Retina (tissue), 1 donor: ENCODE measurements around the gene RBMS3.
"Not testable (repeated sequence)": the region's sequence is repeated elsewhere in the genome, so short reads cannot be mapped to it uniquely, and the experiment has no call there.

Experiments
- DNase-seq: peaks from one replicate; pipeline ENCODE4 v3.0.0-alpha.2; 2016

RBMS3 gene

DNA sequence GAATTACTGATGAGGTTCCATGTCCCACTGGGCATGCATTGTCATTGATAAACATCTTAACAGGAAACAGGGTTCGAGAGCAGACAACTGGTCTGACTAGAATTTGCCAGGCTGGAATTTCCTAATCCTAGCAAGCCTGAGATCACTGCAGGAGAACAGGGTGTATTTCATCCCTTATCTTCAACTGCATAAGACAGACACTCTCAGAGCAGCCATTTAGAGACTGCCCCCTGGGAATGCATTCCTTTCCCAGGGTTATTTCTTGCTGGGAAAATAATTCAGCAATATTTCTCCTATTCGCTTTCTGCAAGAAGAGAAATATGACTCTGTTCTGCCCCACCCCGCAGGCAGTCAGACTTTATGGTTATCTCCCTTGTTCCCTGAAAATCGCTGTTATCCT is 113.1 kb downstream of the RBMS3 start:
- DNase-seq = not testable (repeated sequence)

- no peak for DNase-seq
Measured at GRCh38 chr3:29397406-29397805, 116.5 kb downstream of the RBMS3 start.

DNA sequence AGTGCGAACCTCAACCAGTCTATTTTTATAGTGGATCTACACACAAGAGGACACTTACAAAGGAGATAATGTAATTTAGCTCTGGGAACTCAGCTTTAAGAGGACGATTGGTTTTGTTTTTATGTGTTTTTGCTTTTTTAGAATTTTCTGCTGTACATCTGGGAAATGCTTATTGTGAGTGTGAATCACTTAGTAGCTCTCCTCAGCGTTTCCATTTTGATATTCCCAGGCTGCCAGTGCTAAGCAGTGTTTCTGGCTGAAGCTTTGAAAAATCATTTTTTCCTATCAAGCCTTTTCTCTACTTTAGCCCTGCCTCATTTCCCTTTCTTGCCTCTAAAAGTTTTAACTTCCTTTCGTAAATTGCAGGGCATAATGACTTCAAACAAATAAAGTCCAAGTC is 117.9 kb downstream of the RBMS3 start:
- DNase-seq = no peak

DNA sequence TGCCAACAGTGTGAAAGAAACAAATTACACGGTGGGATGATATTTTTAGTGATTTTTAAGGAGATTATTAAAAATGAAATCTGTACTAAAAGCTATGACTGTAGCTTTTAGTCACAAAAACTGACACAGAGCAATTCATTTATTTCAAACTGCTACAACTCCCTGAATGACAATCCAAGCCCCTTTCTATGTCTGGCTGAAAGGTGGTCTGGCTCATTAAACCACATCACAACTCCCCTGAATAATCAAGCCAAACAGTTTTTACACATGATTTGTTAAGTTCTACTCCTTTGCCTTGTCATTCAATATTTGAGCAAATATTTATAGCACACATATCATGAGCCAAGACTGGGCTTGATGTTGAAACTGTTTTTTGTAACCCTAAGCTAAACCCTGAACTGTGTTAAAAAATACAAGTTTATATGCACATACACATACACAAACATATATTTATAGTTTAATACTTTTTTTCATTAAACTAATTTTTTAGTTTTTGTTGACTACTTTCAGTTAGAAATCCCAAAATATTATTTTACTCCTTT is 125.5 kb downstream of the RBMS3 start:
- DNase-seq = peak; percentile 23

DNA sequence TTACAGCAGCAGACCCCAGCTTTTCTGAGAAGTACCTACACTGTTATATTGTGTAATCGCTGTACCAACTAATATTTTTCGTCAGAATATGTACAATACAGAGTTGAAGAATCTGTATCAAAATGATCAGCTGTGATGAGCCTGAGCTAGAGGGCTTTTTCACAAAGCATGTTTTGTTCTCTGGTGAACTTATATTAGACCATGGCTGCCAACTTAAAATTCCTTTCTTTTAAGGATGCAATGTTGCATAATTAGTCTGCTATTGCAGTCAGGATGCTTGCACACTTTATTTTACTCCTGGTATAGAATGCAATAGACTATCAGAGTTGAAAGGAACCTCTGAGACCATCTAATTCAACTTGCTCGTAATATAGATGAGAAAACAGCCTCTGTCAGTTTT is 127.8 kb downstream of the RBMS3 start:
- DNase-seq = no peak

DNA sequence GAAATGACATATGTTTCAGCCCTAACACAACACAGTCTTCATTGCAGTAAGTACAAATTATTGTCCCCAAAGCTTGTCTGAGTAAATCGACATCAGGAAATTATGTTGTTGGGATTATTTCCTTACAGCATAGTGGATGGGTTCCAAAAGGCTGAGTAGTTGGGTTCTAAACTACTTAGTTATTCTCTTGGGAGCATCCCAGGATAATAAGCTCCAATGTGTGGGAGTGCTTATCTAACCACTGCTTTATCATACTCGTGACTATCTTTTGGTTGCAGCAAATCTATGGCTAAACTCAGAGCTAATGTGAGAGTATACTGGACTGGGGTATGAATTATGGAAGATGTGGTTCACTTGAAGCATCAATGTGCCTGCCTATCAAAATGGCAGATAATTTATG is 128.5 kb downstream of the RBMS3 start:
- DNase-seq = no peak

DNA sequence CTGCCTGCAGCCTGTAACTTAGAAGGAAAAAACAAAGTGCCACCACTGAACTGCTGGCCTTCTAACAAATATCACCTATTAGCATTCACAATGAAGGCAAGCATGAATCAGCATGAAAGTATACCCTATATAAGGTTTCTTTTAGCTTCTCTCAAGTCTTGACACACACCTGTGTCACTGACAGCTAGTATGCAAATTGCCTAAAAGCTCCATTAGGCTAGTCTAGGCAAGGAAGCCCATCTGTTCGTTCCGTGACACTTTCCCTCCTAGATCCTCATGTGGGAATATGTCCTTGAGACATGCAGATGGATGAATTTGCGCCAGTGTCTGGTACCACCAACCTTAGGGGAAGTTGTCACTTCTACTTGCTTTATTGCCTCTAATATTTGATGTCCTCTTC is 129.3 kb downstream of the RBMS3 start:
- no peak for DNase-seq

GRCh38 chr3:29410660-29411405 is 130.0 kb downstream of the RBMS3 start:
- DNase-seq = no peak

- DNase-seq = no peak
Measured at GRCh38 chr3:29412110-29412509, 131.2 kb downstream of the RBMS3 start.

GRCh38 chr3:29414468-29415224 is 133.8 kb downstream of the RBMS3 start:
- DNase-seq = no peak

DNA sequence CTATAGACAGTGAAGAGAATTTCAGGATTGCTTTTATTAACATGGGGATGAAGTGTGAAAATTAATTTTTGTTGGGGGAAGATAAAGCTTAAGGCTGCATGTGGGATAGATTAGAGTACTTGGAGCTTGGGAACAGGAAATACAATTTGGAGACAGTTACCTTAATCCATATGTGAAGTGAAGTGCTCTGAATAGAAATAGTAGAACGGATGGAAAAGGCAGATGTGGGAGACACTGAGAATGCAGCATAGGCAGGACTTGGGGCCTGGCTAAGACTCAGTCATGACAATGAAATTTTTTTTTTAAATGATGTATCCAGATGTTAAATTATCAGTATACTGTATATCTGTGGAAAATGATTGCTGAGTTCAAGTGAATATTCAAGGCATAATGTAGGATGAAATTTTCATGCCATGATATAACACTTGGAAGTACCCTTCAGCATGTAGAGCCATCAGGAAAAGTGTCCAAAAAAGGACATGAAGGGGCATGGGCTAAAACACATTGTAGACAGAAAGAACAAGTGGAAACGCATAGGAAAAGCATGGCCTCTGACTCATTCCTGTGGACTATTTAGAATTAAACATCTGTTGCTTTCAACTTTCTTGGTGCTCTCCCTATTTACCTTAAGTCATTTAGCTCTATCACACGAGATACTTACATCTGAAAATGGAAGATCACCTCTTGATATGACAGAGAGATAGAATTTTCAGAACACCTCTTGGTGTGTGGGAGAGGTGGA is 134.8 kb downstream of the RBMS3 start:
- DNase-seq = no peak

GRCh38 chr3:29416514-29416913 is 135.6 kb downstream of the RBMS3 start:
- no peak for DNase-seq

DNA sequence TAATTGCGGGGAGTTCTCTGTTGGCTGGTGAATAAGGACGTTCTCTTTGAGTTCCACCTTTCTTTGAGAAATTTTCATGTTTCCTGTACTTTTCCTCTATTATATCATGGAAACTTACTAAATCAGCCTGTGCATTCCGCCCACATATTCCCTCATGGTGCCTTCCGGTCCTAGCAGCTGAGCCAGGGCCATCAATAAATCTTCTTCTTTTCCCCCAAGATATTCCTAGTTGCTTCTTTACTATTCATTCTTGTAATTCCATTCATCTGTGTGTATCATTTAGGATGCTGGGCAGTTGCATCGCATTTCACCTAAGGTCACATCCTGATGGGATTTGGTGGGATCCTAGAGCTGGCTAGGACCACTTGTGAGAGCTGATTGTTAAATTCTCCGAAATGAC is 139.2 kb downstream of the RBMS3 start:
- DNase-seq = no peak

DNA sequence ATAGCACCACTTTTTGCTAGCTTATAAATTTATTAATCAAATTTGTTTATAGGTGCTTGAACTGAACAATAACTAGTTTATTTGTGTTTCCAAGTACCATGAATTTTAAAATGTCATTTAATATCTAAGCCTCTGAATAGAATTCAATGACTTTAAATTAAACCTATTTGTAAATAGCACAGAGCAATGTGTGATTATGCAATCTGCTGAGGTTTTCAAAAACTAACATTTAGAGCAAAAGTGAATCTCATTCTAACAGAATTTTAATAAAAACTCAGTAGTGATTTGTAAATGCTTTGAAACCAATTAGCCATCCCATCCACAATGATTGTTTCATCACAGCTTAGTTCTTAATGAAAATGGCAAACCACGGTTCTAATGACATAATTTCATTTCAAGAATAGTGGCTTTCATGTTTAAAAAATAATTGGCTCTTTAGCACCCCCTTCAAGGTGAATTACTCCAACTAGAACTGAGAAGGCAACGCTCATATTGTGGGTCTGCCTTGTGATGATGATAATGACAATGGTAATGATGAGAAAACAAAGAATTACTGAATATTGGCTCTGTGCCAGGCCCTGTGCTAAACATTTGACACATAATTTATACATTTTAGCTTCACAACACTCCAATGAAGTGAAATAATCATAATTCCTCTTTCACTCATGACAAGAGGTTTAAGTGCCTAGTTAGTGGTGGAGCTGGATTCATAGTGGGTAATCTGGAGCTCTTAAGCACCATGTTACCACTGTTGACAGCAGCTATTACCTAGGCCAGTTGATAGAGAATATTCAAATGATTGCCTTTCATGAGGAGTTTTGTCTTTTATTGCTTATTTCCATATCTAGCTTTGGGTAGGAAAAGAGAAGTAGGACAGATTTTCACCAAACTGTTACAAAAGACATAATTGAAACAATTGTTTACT is 145.7 kb downstream of the RBMS3 start:
- no peak for DNase-seq

DNA sequence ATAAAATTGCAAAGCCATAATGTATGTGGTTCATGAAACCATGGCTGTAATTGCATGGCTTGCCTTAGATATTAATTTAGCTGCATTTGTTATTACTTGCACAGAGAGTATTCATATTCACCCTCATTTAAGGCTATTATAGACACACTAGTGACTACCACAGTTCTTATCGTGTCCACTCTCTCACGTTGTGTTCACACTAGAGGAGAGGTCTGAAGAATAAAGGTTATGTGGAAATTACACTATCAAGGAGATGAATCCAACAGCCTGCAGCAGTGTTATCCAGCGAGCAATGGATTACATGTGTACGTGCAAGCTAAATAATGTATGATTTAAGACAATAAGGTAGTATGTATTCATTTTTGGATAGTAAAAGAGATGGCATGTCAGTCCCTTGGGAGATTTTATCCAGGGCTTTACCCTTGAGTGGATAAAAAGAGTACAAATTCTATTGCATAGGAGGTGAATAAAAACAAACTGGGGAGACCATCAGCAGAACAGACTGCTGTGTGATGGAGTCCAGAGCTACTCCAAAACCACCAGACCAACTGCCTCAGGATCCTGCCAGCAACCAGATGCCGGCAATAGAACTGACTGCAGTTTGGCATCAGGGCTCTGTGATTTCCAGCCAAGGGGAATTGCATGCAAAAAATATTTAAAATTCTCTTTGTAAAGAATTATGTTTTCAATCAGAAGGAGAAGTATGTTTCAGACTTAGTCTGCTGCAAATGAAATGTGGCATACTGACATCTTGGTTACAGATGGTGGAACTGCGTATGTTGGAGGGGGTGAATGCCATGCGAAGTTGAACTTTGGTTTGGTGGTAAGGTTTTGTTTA is 146.6 kb downstream of the RBMS3 start:
- DNase-seq = no peak

DNA sequence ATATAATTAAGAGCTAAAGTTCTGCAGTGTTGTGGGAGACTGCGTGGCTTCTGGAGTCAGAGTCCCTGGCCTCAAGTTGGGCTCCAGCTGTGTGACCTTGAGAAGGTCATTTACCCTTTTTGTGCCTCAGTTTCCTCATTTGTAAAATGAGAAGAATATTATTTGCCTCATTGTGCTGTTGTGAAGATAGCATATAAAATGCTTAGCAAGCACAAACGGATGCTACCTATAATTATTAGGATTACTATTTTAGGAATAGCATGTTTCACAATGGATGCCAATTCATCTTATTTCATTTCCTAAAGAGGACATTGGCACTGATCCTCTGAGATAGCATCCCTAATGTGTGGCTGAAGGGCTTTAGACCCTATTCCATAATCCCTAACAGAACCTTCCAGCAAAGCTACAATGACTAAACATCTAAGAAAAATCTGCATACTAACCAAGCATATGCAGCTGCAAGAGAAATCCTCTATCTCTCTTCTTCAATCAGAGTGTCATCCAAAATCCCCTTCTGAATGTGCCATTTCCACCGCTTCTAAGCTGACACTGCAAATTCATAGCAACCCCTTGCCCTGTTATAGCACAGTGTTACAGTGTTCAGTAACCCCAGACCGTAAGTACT is 148.3 kb downstream of the RBMS3 start:
- no peak for DNase-seq

GRCh38 chr3:29430558-29430971 is 149.7 kb downstream of the RBMS3 start:
- no peak for DNase-seq

- DNase-seq = no peak
Measured at GRCh38 chr3:29436612-29437323, 155.9 kb downstream of the RBMS3 start.

- no peak for DNase-seq
Measured at GRCh38 chr3:29438580-29438979, 157.7 kb downstream of the RBMS3 start.
